GM12875 (cell line): ENCODE results near the gene TVP23C.

Experiments used
- H3K4me3 ChIP-seq: one replicate; pipeline ENCODE4 v1.5.1; 2011; ENCODE audit warnings: low read depth, low read length, control low read depth
- TF ChIP-seq, protein P1 (sequence below): IDR thresholded peaks from 2 replicates; pipeline ENCODE4 v1.5.1; 2011; ENCODE audit warnings: low read depth, mild to moderate bottlenecking, control low read depth, inconsistent platforms, low read length, moderate library complexity, borderline replicate concordance; ENCODE audit not compliant: insufficient read depth

Gene TVP23C

DNA sequence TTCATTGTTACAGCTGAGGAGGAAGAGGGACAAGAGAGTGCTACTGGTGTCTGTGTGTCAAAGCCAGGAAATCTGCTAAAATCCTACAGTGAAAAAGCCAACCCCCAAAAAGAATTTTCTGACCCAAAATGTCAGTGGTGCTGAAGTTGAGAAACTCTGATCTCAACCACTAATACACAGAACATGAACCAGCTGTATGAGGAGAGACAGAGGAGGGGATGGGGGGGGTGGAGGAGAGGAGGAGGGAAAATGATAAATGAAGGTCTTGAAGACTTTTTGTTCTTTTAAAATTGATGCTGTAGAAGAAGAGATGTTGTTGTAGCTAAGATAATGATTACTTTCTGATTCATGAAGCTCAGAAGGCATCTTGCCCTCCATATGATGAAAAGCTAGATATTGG, 68.5 kb downstream of the TVP23C start:
- TF ChIP-seq, protein P1, sequence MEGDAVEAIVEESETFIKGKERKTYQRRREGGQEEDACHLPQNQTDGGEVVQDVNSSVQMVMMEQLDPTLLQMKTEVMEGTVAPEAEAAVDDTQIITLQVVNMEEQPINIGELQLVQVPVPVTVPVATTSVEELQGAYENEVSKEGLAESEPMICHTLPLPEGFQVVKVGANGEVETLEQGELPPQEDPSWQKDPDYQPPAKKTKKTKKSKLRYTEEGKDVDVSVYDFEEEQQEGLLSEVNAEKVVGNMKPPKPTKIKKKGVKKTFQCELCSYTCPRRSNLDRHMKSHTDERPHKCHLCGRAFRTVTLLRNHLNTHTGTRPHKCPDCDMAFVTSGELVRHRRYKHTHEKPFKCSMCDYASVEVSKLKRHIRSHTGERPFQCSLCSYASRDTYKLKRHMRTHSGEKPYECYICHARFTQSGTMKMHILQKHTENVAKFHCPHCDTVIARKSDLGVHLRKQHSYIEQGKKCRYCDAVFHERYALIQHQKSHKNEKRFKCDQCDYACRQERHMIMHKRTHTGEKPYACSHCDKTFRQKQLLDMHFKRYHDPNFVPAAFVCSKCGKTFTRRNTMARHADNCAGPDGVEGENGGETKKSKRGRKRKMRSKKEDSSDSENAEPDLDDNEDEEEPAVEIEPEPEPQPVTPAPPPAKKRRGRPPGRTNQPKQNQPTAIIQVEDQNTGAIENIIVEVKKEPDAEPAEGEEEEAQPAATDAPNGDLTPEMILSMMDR = no peak
- no peak overlapping the region for H3K4me3 ChIP-seq

DNA sequence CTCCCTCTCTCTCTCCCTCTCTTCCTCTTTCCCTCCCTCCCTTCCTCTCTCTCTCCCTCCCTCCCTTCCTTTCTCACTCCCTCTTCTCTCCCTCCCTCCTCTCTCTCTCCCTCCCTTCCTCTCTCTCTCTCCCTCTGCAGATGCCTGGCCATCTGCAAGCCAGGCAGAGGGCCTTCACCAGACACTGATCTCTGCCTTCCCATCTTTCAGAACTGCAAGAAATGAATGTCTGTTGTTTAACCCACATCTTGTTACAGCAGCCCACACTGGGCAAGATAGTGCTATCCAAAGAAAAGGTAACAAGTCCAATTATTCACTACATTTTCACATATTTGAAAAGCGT, 69.6 kb downstream of the TVP23C start:
- TF ChIP-seq, protein P1 = no peak
- H3K4me3 ChIP-seq = no peak overlapping the region

DNA sequence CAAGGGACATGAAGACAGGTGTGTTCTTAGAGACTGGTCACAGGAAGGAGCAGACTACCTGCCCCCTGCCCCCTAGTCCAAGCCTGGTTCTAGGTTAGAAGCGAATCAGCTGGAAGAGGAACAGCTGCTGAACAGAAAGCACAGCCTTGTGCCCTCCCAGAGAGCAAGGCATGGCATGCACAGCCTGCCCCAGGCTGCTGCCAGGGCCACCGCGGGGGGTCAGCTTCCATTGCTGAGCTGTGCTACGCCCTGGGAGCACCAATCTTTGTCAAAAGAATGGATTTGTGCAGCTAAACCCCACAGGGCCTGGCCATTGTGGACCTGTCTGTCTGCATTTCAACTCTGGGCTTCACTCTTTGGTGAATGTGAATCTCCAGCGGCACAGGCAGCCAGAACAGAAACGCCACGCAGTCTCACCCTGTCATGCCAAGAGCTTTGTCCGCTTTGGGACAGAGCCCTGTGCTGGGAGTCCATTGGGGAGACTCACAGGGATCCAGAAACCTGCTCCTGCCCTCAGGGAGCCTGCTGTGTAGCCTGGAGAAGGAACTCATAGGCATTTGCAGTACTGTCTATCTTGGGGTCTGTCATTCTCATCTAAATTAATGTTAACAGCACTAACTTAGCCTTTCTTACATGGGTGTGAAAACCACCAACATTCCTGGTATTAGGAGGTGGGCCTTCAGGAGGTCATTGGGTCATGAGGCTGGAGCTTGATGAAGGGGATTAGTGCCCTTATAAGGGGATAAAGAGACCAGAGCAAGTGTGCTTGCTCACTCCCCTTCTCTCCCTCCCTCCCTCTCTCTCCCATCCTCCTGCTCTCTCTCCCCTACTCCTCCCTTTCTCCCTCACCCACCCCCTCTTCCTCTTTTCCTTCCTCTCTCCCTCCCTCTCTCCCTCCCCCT, 70.2 kb downstream of the TVP23C start:
- TF ChIP-seq, protein P1 = no peak
- H3K4me3 ChIP-seq = no peak overlapping the region

DNA sequence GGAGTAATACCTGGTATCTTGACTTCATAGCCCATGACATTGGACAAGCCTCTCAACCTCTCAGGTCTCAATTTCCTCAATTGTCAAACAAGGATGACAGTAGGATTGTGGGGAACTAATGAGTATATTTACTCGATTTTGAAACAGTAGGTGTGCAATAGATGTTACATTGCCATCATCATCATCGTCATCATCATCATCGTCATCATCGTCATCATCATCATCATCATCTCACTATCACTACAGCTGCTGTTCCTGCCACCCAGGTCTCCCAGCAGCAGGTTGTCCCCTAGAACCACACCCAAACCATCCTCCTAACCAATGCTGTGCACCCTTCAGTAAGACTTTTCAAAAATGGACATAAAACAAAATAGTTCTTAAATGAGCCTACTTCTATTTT, 71.1 kb downstream of the TVP23C start:
- TF ChIP-seq, protein P1 = no peak
- H3K4me3 ChIP-seq = no peak overlapping the region

DNA sequence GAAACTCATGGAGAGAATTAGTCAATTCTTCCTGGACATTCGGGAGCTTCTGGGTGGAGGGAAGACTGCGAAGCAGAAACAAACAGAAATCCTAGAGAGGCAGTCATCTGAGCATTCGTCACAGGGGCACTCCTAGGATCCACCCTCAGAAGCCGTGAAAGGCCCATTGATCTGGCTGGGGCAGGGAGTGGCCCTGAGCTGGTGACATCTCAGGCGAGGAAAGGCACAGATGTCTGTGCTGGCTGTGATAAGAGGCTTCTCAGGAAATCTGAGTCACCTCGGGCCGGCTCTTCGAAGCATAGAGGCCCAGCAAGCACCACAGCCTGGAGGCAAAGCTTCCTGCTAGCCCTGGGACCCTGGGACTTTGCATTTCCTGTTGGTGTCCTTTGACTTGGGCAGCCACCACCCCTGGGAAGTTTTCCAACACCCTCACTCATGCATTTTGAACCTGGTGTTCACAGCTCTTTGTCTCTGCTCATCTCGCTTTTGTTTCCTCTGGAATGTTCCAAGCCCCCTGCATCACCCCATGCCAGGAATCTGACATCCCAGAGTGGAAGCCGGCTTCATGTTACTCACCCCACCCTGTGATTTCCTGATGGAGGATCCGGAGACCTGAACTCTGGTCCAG, 72.5 kb downstream of the TVP23C start:
- TF ChIP-seq, protein P1 = no peak
- H3K4me3 ChIP-seq = no peak overlapping the region

DNA sequence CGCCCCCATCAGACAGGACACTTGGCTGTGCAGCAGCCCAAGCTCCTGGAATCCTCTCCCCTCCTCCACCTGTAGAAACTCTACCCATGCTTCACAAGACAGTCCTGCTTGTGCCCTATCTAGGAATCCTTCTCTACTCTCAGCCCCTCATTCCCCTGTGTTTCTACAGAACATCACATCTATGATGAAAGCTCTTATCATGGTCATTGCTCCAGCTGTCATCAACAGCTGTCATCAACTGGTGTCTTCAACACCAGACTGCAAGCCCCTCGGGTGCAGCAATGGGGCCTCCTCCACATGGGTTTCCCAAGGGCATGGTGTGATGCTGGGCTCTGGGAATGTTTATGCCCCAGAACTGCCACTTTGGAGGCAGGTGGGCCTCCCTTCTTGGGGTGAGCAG, 74.7 kb downstream of the TVP23C start:
- TF ChIP-seq, protein P1 = no peak
- no peak overlapping the region for H3K4me3 ChIP-seq

DNA sequence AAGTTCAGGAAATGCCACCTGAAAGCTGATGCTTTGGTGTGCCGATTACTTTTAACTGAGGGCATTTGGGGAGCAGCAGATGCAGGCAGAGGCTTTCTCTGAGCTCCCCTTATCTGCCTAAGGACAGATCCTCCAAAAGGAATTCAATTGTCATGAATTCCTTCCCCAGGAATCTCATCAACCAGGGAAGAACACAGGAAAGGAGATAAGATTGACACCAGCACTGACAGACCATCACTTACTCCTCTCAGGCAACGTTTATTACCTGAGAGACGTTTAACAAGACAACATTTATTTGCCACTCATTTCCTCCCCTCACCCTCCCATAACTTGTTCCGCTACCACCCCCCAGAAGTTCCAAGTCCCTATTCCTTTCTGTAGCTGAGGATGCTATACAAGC, 78.2 kb downstream of the TVP23C start:
- TF ChIP-seq, protein P1 = no peak

More for the DNA sequence above, 78.2 kb downstream of the TVP23C start:
- no peak overlapping the region for H3K4me3 ChIP-seq
